ENCODE data around the gene FMNL2.

The FMNL2 gene

GRCh38 chr2:152330235-152330866 is 4.6 kb upstream of the FMNL2 start:
- Mint-ChIP-seq H3K9me3 (no peaks in the 10 kb centered on the region), H3K27me3 (ENCODE audit: low read depth) (peaks cover 37% of the 10 kb centered on the region), H3K27ac (no peak overlapping the region)

GRCh38 chr2:152334701-152335015 is 316 bp upstream of the FMNL2 start:
- Mint-ChIP-seq H3K36me3 (ENCODE audit: low read depth) (no peaks in the 10 kb centered on the region), H3K4me3 (peak overlapping the region; percentile 84), H3K27ac (no peak overlapping the region), H3K9me3 (no peaks in the 10 kb centered on the region), H3K27me3 (ENCODE audit: low read depth) (peaks cover 56% of the 10 kb centered on the region), H3K4me1 (ENCODE audit: low read depth) (peaks cover 13% of the 10 kb centered on the region)

More at GRCh38 chr2:152330235-152330866, 4.6 kb upstream of the FMNL2 start:
- H3K36me3 Mint-ChIP-seq (ENCODE audit: low read depth), result no peaks in the 10 kb centered on the region
- H3K4me3 Mint-ChIP-seq, result no peak overlapping the region
- H3K4me1 Mint-ChIP-seq (ENCODE audit: low read depth), result peaks cover 3% of the 10 kb centered on the region

GRCh38 chr2:152335726-152336118 is 748 bp downstream of the FMNL2 start:
- H3K4me3 Mint-ChIP-seq, result peak overlapping the region; percentile 37

GRCh38 chr2:152336119-152336853 is 1.3 kb downstream of the FMNL2 start:
- H3K4me1 Mint-ChIP-seq (ENCODE audit: low read depth), result peaks cover 13% of the 10 kb centered on the region
- no peaks in the 10 kb centered on the region for H3K9me3 Mint-ChIP-seq
- no peak overlapping the region for H3K27ac Mint-ChIP-seq
- no peaks in the 10 kb centered on the region for H3K36me3 Mint-ChIP-seq (ENCODE audit: low read depth)
- peak overlapping the region; percentile 80 for H3K4me3 Mint-ChIP-seq
- H3K27me3 Mint-ChIP-seq (ENCODE audit: low read depth), result peaks cover 63% of the 10 kb centered on the region

More at GRCh38 chr2:152335726-152336118, 748 bp downstream of the FMNL2 start:
- Mint-ChIP-seq H3K27ac (no peak overlapping the region), H3K27me3 (ENCODE audit: low read depth) (peaks cover 61% of the 10 kb centered on the region), H3K4me1 (ENCODE audit: low read depth) (peaks cover 13% of the 10 kb centered on the region), H3K36me3 (ENCODE audit: low read depth) (no peaks in the 10 kb centered on the region), H3K9me3 (no peaks in the 10 kb centered on the region)

- Mint-ChIP-seq H3K27ac (no peak overlapping the region), H3K9me3 (no peaks in the 10 kb centered on the region), H3K27me3 (ENCODE audit: low read depth) (peaks cover 63% of the 10 kb centered on the region)
These were observed 2.0 kb downstream of the FMNL2 start for GRCh38 chr2:152336854-152337510.

GRCh38 chr2:152337511-152337903 is 2.5 kb downstream of the FMNL2 start:
- Mint-ChIP-seq H3K9me3 (no peaks in the 10 kb centered on the region), H3K27ac (no peak overlapping the region), H3K36me3 (ENCODE audit: low read depth) (no peaks in the 10 kb centered on the region), H3K4me3 (peak overlapping the region; percentile 80), H3K27me3 (ENCODE audit: low read depth) (peaks cover 61% of the 10 kb centered on the region), H3K4me1 (ENCODE audit: low read depth) (peaks cover 13% of the 10 kb centered on the region)

More at GRCh38 chr2:152336854-152337510, 2.0 kb downstream of the FMNL2 start:
- Mint-ChIP-seq H3K4me3 (peak overlapping the region; percentile 80), H3K36me3 (ENCODE audit: low read depth) (no peaks in the 10 kb centered on the region), H3K4me1 (ENCODE audit: low read depth) (peaks cover 13% of the 10 kb centered on the region)

GRCh38 chr2:152339556-152340286 is 4.7 kb downstream of the FMNL2 start:
- Mint-ChIP-seq H3K4me3 (no peak overlapping the region), H3K4me1 (ENCODE audit: low read depth) (peaks cover 11% of the 10 kb centered on the region), H3K27ac (no peak overlapping the region), H3K9me3 (no peaks in the 10 kb centered on the region), H3K27me3 (ENCODE audit: low read depth) (peaks cover 43% of the 10 kb centered on the region), H3K36me3 (ENCODE audit: low read depth) (no peaks in the 10 kb centered on the region)

GRCh38 chr2:152342259-152343046 is 7.5 kb downstream of the FMNL2 start:
- Mint-ChIP-seq H3K27me3 (ENCODE audit: low read depth) (peaks cover 29% of the 10 kb centered on the region), H3K4me3 (no peak overlapping the region), H3K27ac (no peak overlapping the region), H3K4me1 (ENCODE audit: low read depth) (peaks cover 2% of the 10 kb centered on the region), H3K36me3 (ENCODE audit: low read depth) (no peaks in the 10 kb centered on the region), H3K9me3 (no peaks in the 10 kb centered on the region)

GRCh38 chr2:152343426-152343825 is 8.5 kb downstream of the FMNL2 start:
- Mint-ChIP-seq H3K27ac (no peak overlapping the region), H3K27me3 (ENCODE audit: low read depth) (peaks cover 20% of the 10 kb centered on the region), H3K9me3 (no peaks in the 10 kb centered on the region), H3K4me1 (ENCODE audit: low read depth) (no peaks in the 10 kb centered on the region), H3K4me3 (no peak overlapping the region), H3K36me3 (ENCODE audit: low read depth) (no peaks in the 10 kb centered on the region)

- Mint-ChIP-seq H3K4me3 (no peak overlapping the region), H3K4me1 (ENCODE audit: low read depth) (no peaks in the 10 kb centered on the region), H3K36me3 (ENCODE audit: low read depth) (no peaks in the 10 kb centered on the region), H3K27ac (no peak overlapping the region), H3K9me3 (no peaks in the 10 kb centered on the region), H3K27me3 (ENCODE audit: low read depth) (peaks cover 12% of the 10 kb centered on the region)
These were observed 9.7 kb downstream of the FMNL2 start for GRCh38 chr2:152344579-152345195.

- Mint-ChIP-seq H3K27ac (no peak overlapping the region), H3K9me3 (no peaks in the 10 kb centered on the region), H3K27me3 (ENCODE audit: low read depth) (no peaks in the 10 kb centered on the region), H3K4me3 (no peak overlapping the region), H3K36me3 (ENCODE audit: low read depth) (no peaks in the 10 kb centered on the region), H3K4me1 (ENCODE audit: low read depth) (no peaks in the 10 kb centered on the region)
These were observed 12.1 kb downstream of the FMNL2 start for GRCh38 chr2:152347076-152347475.

GRCh38 chr2:152348388-152348787 is 13.4 kb downstream of the FMNL2 start:
- Mint-ChIP-seq H3K27me3 (ENCODE audit: low read depth) (no peaks in the 10 kb centered on the region), H3K9me3 (no peaks in the 10 kb centered on the region), H3K4me3 (no peak overlapping the region), H3K27ac (no peak overlapping the region), H3K4me1 (ENCODE audit: low read depth) (no peaks in the 10 kb centered on the region), H3K36me3 (ENCODE audit: low read depth) (no peaks in the 10 kb centered on the region)

GRCh38 chr2:152349416-152349815 is 14.4 kb downstream of the FMNL2 start:
- Mint-ChIP-seq H3K27ac (no peak overlapping the region), H3K4me3 (no peak overlapping the region), H3K27me3 (ENCODE audit: low read depth) (no peaks in the 10 kb centered on the region), H3K4me1 (ENCODE audit: low read depth) (no peaks in the 10 kb centered on the region), H3K9me3 (no peaks in the 10 kb centered on the region), H3K36me3 (ENCODE audit: low read depth) (no peaks in the 10 kb centered on the region)
